ENCODE measurements around the gene TCN2. TPM values are rescaled to one million over a fixed set of nuclear protein-coding genes. Genes with fewer than 3 reads are reported as not detected.

The TCN2 gene
- total and polyA plus RNA-seq, 9 of the 15 experiments (the other 6 are each of a cell fraction or from before 2014, with no cell fraction given) = 0.88 to 5.4 (median 1.7) TPM

DNA sequence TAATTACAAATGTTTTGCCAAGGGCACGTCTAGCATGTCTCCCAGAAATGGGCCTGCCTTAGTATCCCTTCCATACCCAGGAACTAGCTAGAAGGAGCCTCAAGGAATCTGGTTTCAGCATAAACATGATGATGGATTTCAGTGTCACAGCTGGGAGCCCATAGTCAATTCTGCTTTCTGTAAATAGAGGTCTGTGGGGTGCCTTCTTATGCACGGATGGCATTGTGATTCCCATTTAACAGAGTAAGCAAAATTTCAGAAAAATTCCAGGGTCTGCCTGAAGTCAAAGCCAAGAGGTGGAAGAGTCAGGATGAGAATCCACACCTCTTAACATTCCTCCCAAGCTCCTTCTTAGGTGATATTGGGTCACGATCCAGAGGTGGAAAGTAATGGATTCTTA is 48.6 kb downstream of the TCN2 start:
- H3K27me3 ChIP-seq (ENCODE audit: control insufficient read depth in 2 of 2, insufficient read depth in 2 of 2, low read length in 2 of 2) = no peaks in the 10 kb centered on the region
- BruUV-seq (replicated peaks) = no TSS peak
- no peaks in the 10 kb centered on the region for H3K36me3 ChIP-seq (ENCODE audit: control insufficient read depth, insufficient read depth, low read length)
- H3K9me1 ChIP-seq (ENCODE audit: control insufficient read depth, insufficient read depth, low read length) = no peaks in the 10 kb centered on the region
- FAIRE-seq (no peak), ATAC-seq (no peak), DNase-seq (ENCODE audit: extremely low read depth in 1 of 4, low spot score in 3 of 4) (no peak)
- H4K20me1 ChIP-seq (replicated peaks; ENCODE audit: control insufficient read depth, insufficient read depth, low read length) = no peaks in the 10 kb centered on the region
- H3K79me2 ChIP-seq (ENCODE audit: control insufficient read depth, insufficient read depth, low read length) = no peaks in the 10 kb centered on the region
- CTCF ChIA-PET (ENCODE audit: low intra/inter-chr PET ratio) = interaction anchor here (0.7 kb wide), 1 partner anchor 100 kb away, joined by 3 read pairs; no protein-coding TSS in a partner anchor
- H3K4me1 ChIP-seq (replicated peaks in 1 of 2; ENCODE audit: control insufficient read depth in 2 of 2, insufficient read depth in 2 of 2, low read length in 2 of 2) = peaks cover 4 to 6% of the 10 kb centered on the region in 2 experiments; a peak in 4 of 5 replicates
- no peak overlapping the region for H3K9ac ChIP-seq (ENCODE audit: insufficient read depth in 1 of 2, low read depth in 2 of 2, low read length in 2 of 2)
- intact Hi-C loops (cut with micrococcal nuclease) (no loop called here), in situ Hi-C loops (cut with MboI) (no loop called here)
- POLR2A ChIA-PET = interaction anchor here (0.6 to 1.1 kb wide), 2 partner anchors 13 to 311 kb away, joined by 4 read pairs; no protein-coding TSS in a partner anchor
- H2AFZ ChIP-seq (ENCODE audit: low read depth, low read length) = no peak overlapping the region
- TF ChIP-seq SAFB (IDR thresholded peaks at IDR 0.05; ENCODE audit: borderline replicate concordance, low read depth, low read length) (no peak), BRCA1 (IDR thresholded peaks at IDR 0.05) (no peak), BRCA1 (CRISPR knock-in tag; IDR thresholded peaks at IDR 0.05) (no peak), NRF1 (conservative IDR thresholded peaks at IDR 0.05 in 1 of 2, IDR thresholded peaks at IDR 0.05 in 1 of 2) (no peak), MEF2D (tag; conservative IDR thresholded peaks at IDR 0.05; ENCODE audit: low read depth) (no peak)
- TF ChIP-seq, protein P1, sequence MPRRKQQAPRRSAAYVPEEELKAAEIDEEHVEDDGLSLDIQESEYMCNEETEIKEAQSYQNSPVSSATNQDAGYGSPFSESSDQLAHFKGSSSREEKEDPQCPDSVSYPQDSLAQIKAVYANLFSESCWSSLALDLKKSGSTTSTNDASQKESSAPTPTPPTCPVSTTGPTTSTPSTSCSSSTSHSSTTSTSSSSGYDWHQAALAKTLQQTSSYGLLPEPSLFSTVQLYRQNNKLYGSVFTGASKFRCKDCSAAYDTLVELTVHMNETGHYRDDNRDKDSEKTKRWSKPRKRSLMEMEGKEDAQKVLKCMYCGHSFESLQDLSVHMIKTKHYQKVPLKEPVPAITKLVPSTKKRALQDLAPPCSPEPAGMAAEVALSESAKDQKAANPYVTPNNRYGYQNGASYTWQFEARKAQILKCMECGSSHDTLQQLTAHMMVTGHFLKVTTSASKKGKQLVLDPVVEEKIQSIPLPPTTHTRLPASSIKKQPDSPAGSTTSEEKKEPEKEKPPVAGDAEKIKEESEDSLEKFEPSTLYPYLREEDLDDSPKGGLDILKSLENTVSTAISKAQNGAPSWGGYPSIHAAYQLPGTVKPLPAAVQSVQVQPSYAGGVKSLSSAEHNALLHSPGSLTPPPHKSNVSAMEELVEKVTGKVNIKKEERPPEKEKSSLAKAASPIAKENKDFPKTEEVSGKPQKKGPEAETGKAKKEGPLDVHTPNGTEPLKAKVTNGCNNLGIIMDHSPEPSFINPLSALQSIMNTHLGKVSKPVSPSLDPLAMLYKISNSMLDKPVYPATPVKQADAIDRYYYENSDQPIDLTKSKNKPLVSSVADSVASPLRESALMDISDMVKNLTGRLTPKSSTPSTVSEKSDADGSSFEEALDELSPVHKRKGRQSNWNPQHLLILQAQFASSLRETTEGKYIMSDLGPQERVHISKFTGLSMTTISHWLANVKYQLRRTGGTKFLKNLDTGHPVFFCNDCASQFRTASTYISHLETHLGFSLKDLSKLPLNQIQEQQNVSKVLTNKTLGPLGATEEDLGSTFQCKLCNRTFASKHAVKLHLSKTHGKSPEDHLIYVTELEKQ (CRISPR knock-in tag; IDR thresholded peaks at IDR 0.05) = no peak
- no peak overlapping the region for H3K4me2 ChIP-seq (ENCODE audit: insufficient read depth, low read length)
- no peak overlapping the region for H3K4me3 ChIP-seq
- H3K27ac ChIP-seq (ENCODE audit: extremely low read depth, low read depth, low read length) = no peak overlapping the region
- WGBS (ENCODE audit: insufficient coverage, low coverage, missing lambda C conversion rate) = 15% methylated on average over 3 of the region's 3 CpGs
- H3K9me3 ChIP-seq (replicated peaks; ENCODE audit: control insufficient read depth, insufficient read depth, low read depth, low read length) = no peaks in the 10 kb centered on the region

All from K562 (cell line).